Lung (tissue), 12 donors: ENCODE data around the gene ADD2. TPM values are rescaled to one million over a fixed set of nuclear protein-coding genes. Genes with fewer than 3 reads are reported as not detected.

ENCODE experiments used
- ATAC-seq: fragments of 200-7000 bp; cut with Tn5 transposase; one replicate; pipeline ENCODE4 v1.9.1; 2020; ENCODE audit warnings: moderate number of reproducible peaks; ENCODE audit not compliant: insufficient read depth, low FRiP score
- DNase-seq, 3 donors: peaks; one replicate each; pipeline ENCODE4 v3.0.0-alpha.2; 2013 to 2017
- H3K27ac ChIP-seq, 2 donors: one replicate each; pipeline ENCODE4 v1.5.1; 2013; ENCODE audit warnings: mild to moderate bottlenecking in 2 of 2, moderate library complexity in 2 of 2, control low read depth in 1 of 2, inconsistent platforms in 1 of 2, low read depth in 1 of 2, low read length in 1 of 2
- H3K27me3 ChIP-seq, 3 donors: one replicate each; pipeline ENCODE4 v1.5.1; 2013; ENCODE audit warnings: low read length in 2 of 3; ENCODE audit not compliant: control insufficient read depth in 3 of 3, insufficient read depth in 3 of 3
- H3K36me3 ChIP-seq, 4 donors: one replicate each; pipeline ENCODE4 v1.5.1; 2013; ENCODE audit warnings: low read length in 4 of 4, mild to moderate bottlenecking in 1 of 4, moderate library complexity in 1 of 4; ENCODE audit not compliant: control insufficient read depth in 4 of 4, insufficient read depth in 4 of 4
- H3K4me1 ChIP-seq, 5 donors: one replicate each; pipeline ENCODE4 v1.5.1; 2013; ENCODE audit warnings: low read length in 5 of 5, mild to moderate bottlenecking in 2 of 5, moderate library complexity in 1 of 5; ENCODE audit not compliant: control insufficient read depth in 5 of 5, insufficient read depth in 5 of 5
- H3K4me3 ChIP-seq: one replicate; pipeline ENCODE4 v1.5.1; 2013; ENCODE audit warnings: mild to moderate bottlenecking, control low read depth, moderate library complexity
- H3K9ac ChIP-seq, 2 donors: one replicate each; pipeline ENCODE4 v1.5.1; 2013; ENCODE audit warnings: low read length in 2 of 2, control low read depth in 1 of 2; ENCODE audit not compliant: insufficient read depth in 1 of 2
- H3K9me3 ChIP-seq, 4 donors: one replicate each; pipeline ENCODE4 v1.5.1; 2013; ENCODE audit warnings: low read length in 3 of 4, mild to moderate bottlenecking in 1 of 4, moderate library complexity in 1 of 4; ENCODE audit not compliant: control insufficient read depth in 4 of 4, insufficient read depth in 3 of 4
- CTCF ChIP-seq: IDR thresholded peaks from 2 replicates; pipeline ENCODE4 v1.5.1; 2012; ENCODE audit warnings: mild to moderate bottlenecking; ENCODE audit errors: control extremely low read depth, extremely low read depth
- WGBS, 2 donors: extraction: QIAGEN DNeasy Blood & Tissue Kit; methylation state at CpG; one replicate each; pipeline ENCODE4 v1.1.7; 2013; 5-methylcytosine and 5-hydroxymethylcytosine counted together
- polyA plus RNA-seq, 2 donors: library from polyadenylated mRNA; stranded (reverse); fragments of 200-250 nt; gene quantifications; one replicate each; pipeline ENCODE4 v1.2.1, GENCODE V29; 2013
- total RNA-seq, 2 donors: library from RNA; depleted of rRNA in 1 of 2; stranded (reverse); fragments of >200 nt in 1 of 2; gene quantifications; one replicate each; pipeline ENCODE4 v1.2.1, GENCODE V29; 2014 to 2021
- donor health status: control.
- donor health status: control.
- donor health status: Bipolar disorder and iron deficiency.
- donor health status: healthy.
- donor health status: DM: yes; HTN: yes; CAD: no.

Gene ADD2
- total and polyA plus RNA-seq, 4 donors: 0.35 to 5.9 (median 1.8) TPM

- H3K4me3 ChIP-seq: no peak overlapping the region
- ATAC-seq (no peak), DNase-seq (no peak)
- peaks cover 0 to 23% (median 12%) of the 10 kb centered on the region in 5 donors for H3K4me1 ChIP-seq
- WGBS, 2 donors: 94 to 97% methylated on average over 20 of the region's 20 CpGs
- peaks cover 0 to 3% (median 1%) of the 10 kb centered on the region in 4 donors for H3K36me3 ChIP-seq
- H3K27me3 ChIP-seq: no peaks in the 10 kb centered on the region
- H3K9ac ChIP-seq: no peak overlapping the region
- TF ChIP-seq CTCF: no peak
- no peaks in the 10 kb centered on the region for H3K9me3 ChIP-seq
- no peak overlapping the region for H3K27ac ChIP-seq
These were observed 91.5 kb downstream of the ADD2 start for GRCh38 chr2:70676301-70677035.

- H3K4me3 ChIP-seq: no peak overlapping the region
- H3K4me1 ChIP-seq: peaks cover 0 to 23% (median 11%) of the 10 kb centered on the region in 5 donors
- TF ChIP-seq CTCF: no peak
- DNase-seq (no peak), ATAC-seq (no peak)
- peaks cover 0 to 3% (median 1%) of the 10 kb centered on the region in 4 donors for H3K36me3 ChIP-seq
- H3K27ac ChIP-seq: no peak overlapping the region
- no peaks in the 10 kb centered on the region for H3K27me3 ChIP-seq
- WGBS, 2 donors: 88 to 92% methylated on average over 2 of the region's 2 CpGs
- no peaks in the 10 kb centered on the region for H3K9me3 ChIP-seq
- no peak overlapping the region for H3K9ac ChIP-seq
These were observed 92.1 kb downstream of the ADD2 start for GRCh38 chr2:70675862-70676261.

GRCh38 chr2:70674636-70675430 is 93.2 kb downstream of the ADD2 start:
- Histone ChIP-seq H3K9ac (no peak overlapping the region), H3K4me3 (no peak overlapping the region), H3K9me3 (no peaks in the 10 kb centered on the region), H3K36me3 (peaks cover 0 to 3% (median 1%) of the 10 kb centered on the region in 4 donors), H3K27me3 (no peaks in the 10 kb centered on the region), H3K27ac (no peak overlapping the region), H3K4me1 (peaks cover 0 to 14% (median 7%) of the 10 kb centered on the region in 5 donors)
- no peak for TF ChIP-seq CTCF
- 92% methylated on average over 11 of the region's 11 CpGs for WGBS, 2 donors
- no peak for DNase-seq
- no peak for ATAC-seq
